Nephron (organoid): ENCODE measurements around the gene LELP1.
"Not testable (repeated sequence)": the region's sequence is repeated elsewhere in the genome, so short reads cannot be mapped to it uniquely, and the experiment has no call there.

ENCODE experiments used
- H3K27ac Mint-ChIP-seq, 3 experiments: 2 replicates each; pipeline ENCODE4 v1.8.0; 2020; ENCODE audit warnings: mixed read lengths in 3 of 3, mild to moderate bottlenecking in 2 of 3, moderate library complexity in 1 of 3
- H3K27me3 Mint-ChIP-seq: 2 replicates; pipeline ENCODE4 v1.8.0; 2021; ENCODE audit warnings: low read depth, mild to moderate bottlenecking, moderate library complexity, mixed read lengths
- H3K36me3 Mint-ChIP-seq: 2 replicates; pipeline ENCODE4 v1.8.0; 2020; ENCODE audit warnings: low read depth, mixed read lengths
- H3K4me1 Mint-ChIP-seq: 2 replicates; pipeline ENCODE4 v1.8.0; 2020; ENCODE audit warnings: mixed read lengths
- H3K4me3 Mint-ChIP-seq, 3 experiments: 2 replicates each; pipeline ENCODE4 v1.8.0; 2020; ENCODE audit warnings: mild to moderate bottlenecking in 3 of 3, mixed read lengths in 3 of 3, moderate library complexity in 2 of 3
- H3K9me3 Mint-ChIP-seq: 2 replicates; pipeline ENCODE4 v1.8.0; 2020; ENCODE audit warnings: mixed read lengths
- TF ChIP-seq, protein P1 (sequence below), 3 experiments: fragments of 200-600 bp; sonication (generic); IDR thresholded peaks; one replicate each; pipeline ENCODE4 v1.5.0; 2021; ENCODE audit warnings: antibody characterized with exemption in 3 of 3; ENCODE audit not compliant: unreplicated experiment in 3 of 3

The LELP1 gene

DNA sequence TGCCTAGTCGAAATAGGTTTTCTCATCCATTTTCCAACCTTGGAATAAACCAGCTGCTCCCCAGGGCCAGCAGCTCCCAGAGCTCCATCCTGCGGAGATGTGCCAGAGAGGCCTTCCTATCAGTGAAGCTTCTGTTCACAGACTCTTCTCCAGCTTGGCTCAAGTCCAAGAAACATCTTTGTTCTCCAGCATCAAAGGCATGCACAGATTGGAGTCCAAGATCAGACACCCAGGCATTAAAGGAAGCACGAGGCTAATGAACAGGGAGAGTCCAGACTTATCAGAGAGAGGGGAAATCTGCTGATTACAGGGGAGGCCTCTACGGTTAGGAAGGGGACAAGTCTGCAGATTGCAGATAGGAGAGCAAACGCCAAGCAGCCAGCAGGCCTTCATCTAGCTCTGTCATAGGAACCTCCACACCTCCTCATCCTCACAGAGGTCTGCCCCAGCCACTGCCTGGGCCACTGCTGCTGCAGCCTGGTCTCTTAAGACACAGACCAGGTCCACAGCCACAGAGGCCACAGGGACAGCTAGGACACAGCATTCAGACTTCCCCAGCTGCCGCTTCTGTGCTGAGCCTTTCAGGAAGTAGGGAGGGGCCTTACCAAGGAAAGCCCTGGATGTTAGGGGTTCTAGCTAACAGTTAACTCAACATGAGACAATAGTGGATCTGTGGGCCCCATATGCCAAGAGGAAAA lies 17.5 kb downstream of the LELP1 start:
- peaks cover 17% of the 10 kb centered on the region for H3K27me3 Mint-ChIP-seq
- no peak overlapping the region for H3K4me3 Mint-ChIP-seq
- no peak overlapping the region for H3K27ac Mint-ChIP-seq
- H3K4me1 Mint-ChIP-seq: peaks cover 8% of the 10 kb centered on the region
- no peaks in the 10 kb centered on the region for H3K9me3 Mint-ChIP-seq
- H3K36me3 Mint-ChIP-seq: no peaks in the 10 kb centered on the region
- TF ChIP-seq, protein P1, sequence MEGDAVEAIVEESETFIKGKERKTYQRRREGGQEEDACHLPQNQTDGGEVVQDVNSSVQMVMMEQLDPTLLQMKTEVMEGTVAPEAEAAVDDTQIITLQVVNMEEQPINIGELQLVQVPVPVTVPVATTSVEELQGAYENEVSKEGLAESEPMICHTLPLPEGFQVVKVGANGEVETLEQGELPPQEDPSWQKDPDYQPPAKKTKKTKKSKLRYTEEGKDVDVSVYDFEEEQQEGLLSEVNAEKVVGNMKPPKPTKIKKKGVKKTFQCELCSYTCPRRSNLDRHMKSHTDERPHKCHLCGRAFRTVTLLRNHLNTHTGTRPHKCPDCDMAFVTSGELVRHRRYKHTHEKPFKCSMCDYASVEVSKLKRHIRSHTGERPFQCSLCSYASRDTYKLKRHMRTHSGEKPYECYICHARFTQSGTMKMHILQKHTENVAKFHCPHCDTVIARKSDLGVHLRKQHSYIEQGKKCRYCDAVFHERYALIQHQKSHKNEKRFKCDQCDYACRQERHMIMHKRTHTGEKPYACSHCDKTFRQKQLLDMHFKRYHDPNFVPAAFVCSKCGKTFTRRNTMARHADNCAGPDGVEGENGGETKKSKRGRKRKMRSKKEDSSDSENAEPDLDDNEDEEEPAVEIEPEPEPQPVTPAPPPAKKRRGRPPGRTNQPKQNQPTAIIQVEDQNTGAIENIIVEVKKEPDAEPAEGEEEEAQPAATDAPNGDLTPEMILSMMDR (IDR thresholded peaks at IDR 0.05; ENCODE audit: unreplicated experiment in 3 of 3): no peak

DNA sequence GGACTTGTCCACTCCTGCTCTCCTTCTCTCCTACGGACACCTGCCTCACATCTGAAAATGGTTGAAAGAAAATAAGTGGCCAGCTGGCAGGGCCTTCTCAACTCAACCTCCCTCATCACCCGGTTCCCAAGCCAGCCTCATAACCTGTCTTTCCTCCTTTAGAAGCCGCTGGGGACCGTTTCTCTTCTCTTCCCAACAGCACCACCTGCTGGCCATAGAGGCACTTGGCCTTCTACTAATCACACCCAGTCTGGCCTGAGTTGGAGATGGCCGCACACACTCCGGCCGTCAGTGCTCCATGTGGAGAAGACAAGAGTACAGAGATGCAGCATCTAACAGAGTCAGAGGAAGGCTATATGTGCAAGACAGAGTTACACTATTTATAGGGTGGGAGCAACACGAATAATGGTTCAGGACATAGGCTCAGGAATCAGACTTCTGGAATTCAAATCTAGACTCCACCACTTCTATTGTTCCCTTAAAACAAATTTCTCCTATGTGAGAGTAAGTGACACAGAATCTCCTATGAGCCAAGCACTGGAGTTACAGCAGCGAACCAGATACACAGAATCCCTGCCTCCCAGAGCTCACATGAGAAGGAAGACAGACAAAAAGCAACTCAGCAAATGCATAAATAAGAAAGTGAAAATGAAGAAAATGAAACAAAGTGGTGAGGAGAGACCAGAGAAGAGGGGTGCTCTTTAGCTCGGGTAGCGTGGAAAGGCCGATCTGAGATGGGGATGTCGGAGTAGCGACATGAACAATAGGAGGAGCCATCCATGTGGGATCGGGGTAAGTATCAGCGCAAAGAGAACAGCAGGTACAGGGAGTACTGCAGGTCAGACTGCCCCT lies 20.0 kb downstream of the LELP1 start:
- H3K4me3 Mint-ChIP-seq, H3K9me3 Mint-ChIP-seq, H3K4me1 Mint-ChIP-seq, H3K36me3 Mint-ChIP-seq, H3K27ac Mint-ChIP-seq: not testable (repeated sequence)
- H3K27me3 Mint-ChIP-seq: peaks cover 10% of the 10 kb centered on the region
- TF ChIP-seq, protein P1 (IDR thresholded peaks at IDR 0.05; ENCODE audit: unreplicated experiment in 3 of 3): peak; percentile 61 to 74 (median 66)

DNA sequence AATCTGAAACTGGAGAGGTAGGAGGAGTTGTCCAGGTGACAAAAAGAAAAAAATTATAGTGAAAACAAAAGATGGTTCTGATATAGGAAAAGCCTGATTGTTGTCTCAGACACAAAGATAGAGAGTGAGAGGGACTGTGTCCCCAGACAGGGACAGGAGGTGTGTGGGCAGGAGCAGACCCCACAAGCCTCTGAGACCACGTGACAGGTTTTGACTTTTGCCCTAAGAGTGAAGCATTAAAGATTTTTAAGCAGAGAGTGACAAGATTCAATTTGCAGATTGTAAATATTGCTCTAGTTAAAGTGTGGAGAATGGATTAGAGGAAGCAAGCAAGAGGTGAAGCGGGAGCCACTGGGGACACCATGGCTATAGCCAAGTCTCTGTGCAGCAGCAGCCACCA lies 24.6 kb downstream of the LELP1 start:
- H3K4me3 Mint-ChIP-seq: no peak overlapping the region
- TF ChIP-seq, protein P1 (IDR thresholded peaks at IDR 0.05; ENCODE audit: unreplicated experiment in 3 of 3): no peak
- H3K27me3 Mint-ChIP-seq: peaks cover 6% of the 10 kb centered on the region
- no peaks in the 10 kb centered on the region for H3K36me3 Mint-ChIP-seq
- H3K27ac Mint-ChIP-seq: no peak overlapping the region
- H3K9me3 Mint-ChIP-seq: no peaks in the 10 kb centered on the region
- no peaks in the 10 kb centered on the region for H3K4me1 Mint-ChIP-seq

DNA sequence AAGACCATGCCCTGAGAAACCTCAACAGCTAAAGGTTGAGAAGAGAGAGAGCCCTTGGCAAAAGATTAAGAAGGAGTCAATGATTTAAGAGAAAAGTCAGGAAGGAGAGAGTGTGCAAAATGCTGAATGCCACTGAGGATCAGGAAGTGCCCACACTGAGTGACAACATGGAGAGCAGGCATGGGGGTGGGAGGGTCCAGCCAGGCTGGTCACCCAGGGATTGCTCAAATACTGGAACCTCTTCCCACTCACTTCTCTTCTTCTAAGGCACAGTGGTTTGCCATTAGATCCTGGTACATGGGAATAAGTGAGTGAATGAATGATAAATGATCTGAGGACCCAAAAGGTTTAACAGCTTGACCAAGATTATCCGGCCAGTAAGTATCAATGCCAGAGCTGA lies 25.3 kb downstream of the LELP1 start:
- Mint-ChIP-seq H3K27me3 (peaks cover 4% of the 10 kb centered on the region), H3K4me1 (no peaks in the 10 kb centered on the region), H3K9me3 (no peaks in the 10 kb centered on the region), H3K36me3 (no peaks in the 10 kb centered on the region), H3K27ac (no peak overlapping the region), H3K4me3 (no peak overlapping the region)
- TF ChIP-seq, protein P1 (IDR thresholded peaks at IDR 0.05; ENCODE audit: unreplicated experiment in 3 of 3): no peak

DNA sequence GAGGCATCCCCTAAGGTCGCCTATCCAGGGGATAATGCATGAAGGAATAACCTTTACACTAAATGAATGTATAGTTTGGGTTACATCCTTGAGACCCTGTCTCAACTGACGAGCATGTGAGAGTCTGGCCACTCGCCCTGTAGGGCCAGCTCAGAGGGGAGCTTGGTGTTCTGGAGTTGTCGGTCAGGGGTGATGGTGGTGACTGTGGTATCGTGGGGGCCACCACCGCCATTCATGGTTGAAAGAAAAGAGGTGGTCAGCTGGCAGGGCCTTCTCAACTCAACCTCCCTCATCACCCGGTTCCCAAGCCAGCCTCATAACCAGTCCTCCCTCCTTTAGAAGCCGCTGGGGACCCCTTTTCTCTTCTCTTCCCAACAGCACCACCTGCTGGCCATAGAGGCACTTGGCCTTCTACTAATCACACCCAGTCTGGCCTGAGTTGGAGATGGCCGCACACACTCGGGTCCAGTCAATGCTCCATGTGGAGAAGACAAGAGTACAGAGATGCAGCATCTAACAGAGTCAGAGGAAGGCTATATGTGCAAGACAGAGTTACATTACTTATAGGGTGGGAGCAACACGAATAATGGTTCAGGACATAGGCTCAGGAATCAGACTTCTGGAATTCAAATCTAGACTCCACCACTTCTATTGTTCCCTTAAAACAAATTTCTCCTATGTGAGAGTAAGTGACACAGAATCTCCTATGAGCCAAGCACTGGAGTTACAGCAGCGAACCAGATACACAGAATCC lies 26.0 kb downstream of the LELP1 start:
- TF ChIP-seq, protein P1 (IDR thresholded peaks at IDR 0.05; ENCODE audit: unreplicated experiment in 3 of 3): peak; percentile 32 to 45 (median 35)
- not testable (repeated sequence) for H3K36me3 Mint-ChIP-seq, H3K4me1 Mint-ChIP-seq, H3K4me3 Mint-ChIP-seq, H3K27ac Mint-ChIP-seq, H3K27me3 Mint-ChIP-seq, H3K9me3 Mint-ChIP-seq
